RWPE2 (cell line): ENCODE data around the gene SLC35F2.

ENCODE experiments used
- ATAC-seq: fragments of 200-7000 bp; cut with Tn5 transposase; 3 replicates; pipeline ENCODE4 v1.9.1; 2021; ENCODE audit warnings: low read depth
- DNase-seq: peaks from one replicate; pipeline ENCODE4 v3.0.0-alpha.2; 2020; ENCODE audit warnings: low spot score
- H3K27ac ChIP-seq: fragments of 450-650 bp; 2 replicates; pipeline ENCODE4 v1.5.1; 2017; ENCODE audit warnings: mild to moderate bottlenecking; ENCODE audit not compliant: poor library complexity, severe bottlenecking
- H3K27me3 ChIP-seq: fragments of 250-450 bp; sonication (Bioruptor Pico); 2 replicates; pipeline ENCODE4 v1.5.1; 2021; ENCODE audit warnings: mild to moderate bottlenecking, moderate library complexity; ENCODE audit not compliant: insufficient read depth, poor library complexity, severe bottlenecking
- H3K36me3 ChIP-seq: fragments of 250-450 bp; sonication (Bioruptor Pico); 2 replicates; pipeline ENCODE4 v1.5.1; 2020; ENCODE audit warnings: low read depth, mild to moderate bottlenecking, moderate library complexity
- H3K4me1 ChIP-seq: fragments of 250-450 bp; sonication (Bioruptor Pico); 2 replicates; pipeline ENCODE4 v1.5.1; 2021; ENCODE audit warnings: mild to moderate bottlenecking, moderate library complexity; ENCODE audit not compliant: insufficient read depth, poor library complexity, severe bottlenecking
- H3K4me3 ChIP-seq: fragments of 250-450 bp; sonication (Bioruptor Pico); 2 replicates; pipeline ENCODE4 v1.5.1; 2021; ENCODE audit warnings: mild to moderate bottlenecking, moderate library complexity; ENCODE audit not compliant: severe bottlenecking
- H3K9me3 ChIP-seq: fragments of 250-450 bp; sonication (Bioruptor Pico); 2 replicates; pipeline ENCODE4 v1.5.1; 2021; ENCODE audit warnings: mild to moderate bottlenecking, moderate library complexity; ENCODE audit not compliant: severe bottlenecking
- TF ChIP-seq, protein P1 (sequence below): fragments of 450-650 bp; IDR thresholded peaks from one replicate; pipeline ENCODE4 v1.5.1; 2017; ENCODE audit warnings: mild to moderate bottlenecking, moderate library complexity; ENCODE audit not compliant: poor library complexity, severe bottlenecking

Gene SLC35F2

DNA sequence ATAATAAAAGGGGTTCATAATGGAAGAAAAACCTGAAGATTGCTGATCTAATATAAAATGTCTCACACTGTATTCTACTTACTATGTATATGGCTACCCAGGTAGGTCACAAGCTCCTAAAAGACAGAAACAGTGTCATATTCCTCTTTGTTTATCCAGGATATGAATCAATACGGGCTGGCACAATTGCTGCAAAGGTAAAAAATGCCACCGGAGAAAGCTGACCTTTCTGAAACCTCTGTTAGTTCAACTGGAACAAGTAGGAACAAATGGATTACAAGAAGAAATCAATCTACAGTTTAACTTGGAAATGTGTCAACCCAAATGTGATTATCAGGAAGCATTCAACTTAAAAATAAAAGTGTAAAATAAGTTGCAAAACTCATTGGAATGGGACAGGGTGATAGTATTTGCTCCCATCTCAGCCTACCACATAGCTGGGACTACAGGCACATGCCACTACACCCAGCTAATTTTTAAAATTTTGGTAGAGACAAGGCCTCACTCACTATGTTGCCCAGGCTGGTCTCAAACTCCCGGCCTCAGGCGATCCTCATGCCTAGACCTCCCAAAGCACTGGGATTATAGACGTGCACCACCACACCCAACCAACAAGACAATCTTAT is 27.6 kb downstream of the SLC35F2 start:
- H3K9me3 ChIP-seq: no peaks in the 10 kb centered on the region
- H3K27me3 ChIP-seq: no peaks in the 10 kb centered on the region
- ATAC-seq (peak; percentile 87), DNase-seq (no peak)
- peak overlapping the region; percentile 88 for H3K27ac ChIP-seq
- TF ChIP-seq, protein P1, sequence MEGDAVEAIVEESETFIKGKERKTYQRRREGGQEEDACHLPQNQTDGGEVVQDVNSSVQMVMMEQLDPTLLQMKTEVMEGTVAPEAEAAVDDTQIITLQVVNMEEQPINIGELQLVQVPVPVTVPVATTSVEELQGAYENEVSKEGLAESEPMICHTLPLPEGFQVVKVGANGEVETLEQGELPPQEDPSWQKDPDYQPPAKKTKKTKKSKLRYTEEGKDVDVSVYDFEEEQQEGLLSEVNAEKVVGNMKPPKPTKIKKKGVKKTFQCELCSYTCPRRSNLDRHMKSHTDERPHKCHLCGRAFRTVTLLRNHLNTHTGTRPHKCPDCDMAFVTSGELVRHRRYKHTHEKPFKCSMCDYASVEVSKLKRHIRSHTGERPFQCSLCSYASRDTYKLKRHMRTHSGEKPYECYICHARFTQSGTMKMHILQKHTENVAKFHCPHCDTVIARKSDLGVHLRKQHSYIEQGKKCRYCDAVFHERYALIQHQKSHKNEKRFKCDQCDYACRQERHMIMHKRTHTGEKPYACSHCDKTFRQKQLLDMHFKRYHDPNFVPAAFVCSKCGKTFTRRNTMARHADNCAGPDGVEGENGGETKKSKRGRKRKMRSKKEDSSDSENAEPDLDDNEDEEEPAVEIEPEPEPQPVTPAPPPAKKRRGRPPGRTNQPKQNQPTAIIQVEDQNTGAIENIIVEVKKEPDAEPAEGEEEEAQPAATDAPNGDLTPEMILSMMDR: no peak
- peaks cover 56% of the 10 kb centered on the region for H3K4me1 ChIP-seq
- no peak overlapping the region for H3K4me3 ChIP-seq
- 0 out of 2 replicates have a peak, but pooled peaks cover 3% of the 10 kb centered on the region for H3K36me3 ChIP-seq

GRCh38 chr11:107827041-107827440 is 31.5 kb downstream of the SLC35F2 start:
- H3K27ac ChIP-seq: peak overlapping the region; percentile 56
- H3K9me3 ChIP-seq: no peaks in the 10 kb centered on the region
- DNase-seq (no peak), ATAC-seq (peak; percentile 53)
- peaks cover 57% of the 10 kb centered on the region for H3K4me1 ChIP-seq
- H3K4me3 ChIP-seq: no peak overlapping the region
- TF ChIP-seq, protein P1: no peak
- H3K36me3 ChIP-seq: peaks cover 5% of the 10 kb centered on the region; the same call in 1 of the 2 replicates
- no peaks in the 10 kb centered on the region for H3K27me3 ChIP-seq

DNA sequence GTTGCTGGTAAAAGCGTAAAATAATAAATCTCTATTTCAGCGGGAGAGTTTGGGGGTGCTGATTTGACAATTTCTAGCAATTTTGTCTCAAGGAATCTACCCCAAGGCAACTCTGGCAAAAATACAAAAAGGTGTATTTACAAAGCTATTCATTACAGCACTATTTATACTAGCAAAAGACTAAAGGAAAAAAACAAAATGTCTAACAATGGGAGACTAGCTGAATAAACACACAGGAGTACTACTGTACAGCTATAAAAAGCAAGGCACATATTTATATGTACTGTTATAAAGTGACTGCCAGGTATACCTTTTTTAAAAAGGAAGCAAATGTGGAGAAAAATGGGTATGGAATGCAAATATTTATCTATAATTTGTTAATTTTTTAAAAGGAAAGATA is 32.7 kb downstream of the SLC35F2 start:
- ATAC-seq (no peak), DNase-seq (no peak)
- H3K27me3 ChIP-seq: no peaks in the 10 kb centered on the region
- H3K4me3 ChIP-seq: no peak overlapping the region
- TF ChIP-seq, protein P1: no peak
- peaks cover 5% of the 10 kb centered on the region; the same call in 1 of the 2 replicates for H3K36me3 ChIP-seq
- H3K9me3 ChIP-seq: no peaks in the 10 kb centered on the region
- peaks cover 49% of the 10 kb centered on the region for H3K4me1 ChIP-seq
- peak overlapping the region; percentile 56 for H3K27ac ChIP-seq

- Histone ChIP-seq H3K4me3 (no peak overlapping the region), H3K27ac (peak overlapping the region; percentile 56), H3K36me3 (peaks cover 5% of the 10 kb centered on the region; the same call in 1 of the 2 replicates), H3K9me3 (no peaks in the 10 kb centered on the region), H3K4me1 (peaks cover 42% of the 10 kb centered on the region), H3K27me3 (no peaks in the 10 kb centered on the region)
- ATAC-seq (no peak), DNase-seq (no peak)
- TF ChIP-seq, protein P1: no peak
These were observed 33.8 kb downstream of the SLC35F2 start for GRCh38 chr11:107824668-107825369.
